DMS53 (cell line): Measurements from ENCODE around the gene ING1.
A peak's percentile ranks its signal among the peaks of the same experiment; 100 is the strongest.
"Not testable (repeated sequence)": the region's sequence is repeated elsewhere in the genome, so short reads cannot be mapped to it uniquely, and the experiment has no call there.

Source experiments
- DNase-seq: peaks from one replicate; lab custom pipeline; 2025; lab: John Stamatoyannopoulos, UW

The ING1 gene

GRCh38 chr13:110713642-110713952 is at the start of gene ING1:
ING1 (plus strand) TSS chr13:110713700; CDS start chr13:110714150, 450 bp downstream.
- peak; percentile 47 for DNase-seq

GRCh38 chr13:110664041-110664440 is 49.5 kb upstream of the ING1 start:
- DNase-seq, result no peak

GRCh38 chr13:110664673-110665072 is 48.8 kb upstream of the ING1 start:
- DNase-seq, result no peak

GRCh38 chr13:110665491-110666254 is 47.8 kb upstream of the ING1 start:
- no peak for DNase-seq

- DNase-seq, result no peak
Observed at GRCh38 chr13:110666255-110666533, 47.3 kb upstream of the ING1 start.

- no peak for DNase-seq
Observed at GRCh38 chr13:110669036-110669435, 44.5 kb upstream of the ING1 start.

GRCh38 chr13:110669814-110670213 is 43.7 kb upstream of the ING1 start:
- DNase-seq, result not testable (repeated sequence)

GRCh38 chr13:110676595-110677587 is 36.6 kb upstream of the ING1 start:
- DNase-seq, result no peak

GRCh38 chr13:110677731-110678545 is 35.6 kb upstream of the ING1 start:
- no peak for DNase-seq

- DNase-seq, result peak; percentile 9
Observed at GRCh38 chr13:110680852-110681251, 32.6 kb upstream of the ING1 start.

- no peak for DNase-seq
Observed at GRCh38 chr13:110681868-110682550, 31.5 kb upstream of the ING1 start.

GRCh38 chr13:110682746-110683145 is 30.8 kb upstream of the ING1 start:
- DNase-seq, result no peak

GRCh38 chr13:110683203-110683883 is 30.2 kb upstream of the ING1 start:
- no peak for DNase-seq

- no peak for DNase-seq
Observed at GRCh38 chr13:110683921-110684320, 29.6 kb upstream of the ING1 start.

- DNase-seq, result no peak
Observed at GRCh38 chr13:110684388-110685056, 29.0 kb upstream of the ING1 start.

- no peak for DNase-seq
Observed at GRCh38 chr13:110685305-110686020, 28.0 kb upstream of the ING1 start.

GRCh38 chr13:110687736-110688135 is 25.8 kb upstream of the ING1 start:
- no peak for DNase-seq

- DNase-seq, result no peak
Observed at GRCh38 chr13:110689041-110689440, 24.5 kb upstream of the ING1 start.

GRCh38 chr13:110689711-110690110 is 23.8 kb upstream of the ING1 start:
- DNase-seq, result no peak

GRCh38 chr13:110690516-110690915 is 23.0 kb upstream of the ING1 start:
- DNase-seq, result no peak
